Tibial nerve (tissue), 4 donors: ENCODE measurements around the gene MYO1C.

Experiments
- EP300 ChIP-seq, 2 donors: sonication (generic); formaldehyde crosslinking; IDR thresholded peaks; one replicate each; pipeline ENCODE4 v1.6.1; 2017; ENCODE audit warnings: antibody characterized with exemption in 2 of 2, mild to moderate bottlenecking in 1 of 2
- POLR2A ChIP-seq, 2 donors: fragments of 450-650 bp; IDR thresholded peaks; one replicate each; pipeline ENCODE4 v1.6.1; 2017; ENCODE audit warnings: antibody characterized with exemption in 2 of 2, mild to moderate bottlenecking in 2 of 2, moderate library complexity in 2 of 2
- TF ChIP-seq, protein P1 (sequence below), 5 experiments: fragments of 200-600 bp in 3 of 5; fragments of 450-650 bp in 2 of 5; sonication (generic) in 3 of 5; IDR thresholded peaks; one replicate each; pipeline ENCODE4 v1.5.1; 2016 to 2019; ENCODE audit warnings: antibody characterized with exemption in 5 of 5, mild to moderate bottlenecking in 3 of 5, moderate library complexity in 2 of 5

GRCh38 chr17:1464186-1464585 is 28.3 kb downstream of the MYO1C start:
- TF ChIP-seq POLR2A (IDR thresholded peaks at IDR 0.05) (no peak), EP300 (IDR thresholded peaks at IDR 0.05) (no peak)
- TF ChIP-seq, protein P1, sequence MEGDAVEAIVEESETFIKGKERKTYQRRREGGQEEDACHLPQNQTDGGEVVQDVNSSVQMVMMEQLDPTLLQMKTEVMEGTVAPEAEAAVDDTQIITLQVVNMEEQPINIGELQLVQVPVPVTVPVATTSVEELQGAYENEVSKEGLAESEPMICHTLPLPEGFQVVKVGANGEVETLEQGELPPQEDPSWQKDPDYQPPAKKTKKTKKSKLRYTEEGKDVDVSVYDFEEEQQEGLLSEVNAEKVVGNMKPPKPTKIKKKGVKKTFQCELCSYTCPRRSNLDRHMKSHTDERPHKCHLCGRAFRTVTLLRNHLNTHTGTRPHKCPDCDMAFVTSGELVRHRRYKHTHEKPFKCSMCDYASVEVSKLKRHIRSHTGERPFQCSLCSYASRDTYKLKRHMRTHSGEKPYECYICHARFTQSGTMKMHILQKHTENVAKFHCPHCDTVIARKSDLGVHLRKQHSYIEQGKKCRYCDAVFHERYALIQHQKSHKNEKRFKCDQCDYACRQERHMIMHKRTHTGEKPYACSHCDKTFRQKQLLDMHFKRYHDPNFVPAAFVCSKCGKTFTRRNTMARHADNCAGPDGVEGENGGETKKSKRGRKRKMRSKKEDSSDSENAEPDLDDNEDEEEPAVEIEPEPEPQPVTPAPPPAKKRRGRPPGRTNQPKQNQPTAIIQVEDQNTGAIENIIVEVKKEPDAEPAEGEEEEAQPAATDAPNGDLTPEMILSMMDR (IDR thresholded peaks at IDR 0.05): no peak
